Epithelial cell of proximal tubule (primary cell): ENCODE results near the gene BTG4. TPM values are rescaled to one million over a fixed set of nuclear protein-coding genes. Genes with fewer than 3 reads are reported as not detected.
A peak's percentile ranks its signal among the peaks of the same experiment; 100 is the strongest.

ENCODE experiments used
- DNase-seq: peaks from one replicate; pipeline ENCODE4 v3.0.0-alpha.2; 2011; ENCODE audit warnings: low read depth
- H3K4me3 ChIP-seq: 2 replicates; pipeline ENCODE4 v1.5.1; 2011; ENCODE audit warnings: low read depth, mild to moderate bottlenecking, low read length
- CTCF ChIP-seq: conservative IDR thresholded peaks from 2 replicates; pipeline ENCODE4 v1.5.1; 2012; ENCODE audit warnings: low read depth, mild to moderate bottlenecking, low read length
- total RNA-seq: library from RNA; depleted of rRNA; stranded (reverse); fragments of >200 nt; gene quantifications from 2 replicates; pipeline ENCODE4 v1.2.3, GENCODE V29; 2015

Gene BTG4
- total RNA-seq, 1 donor from 2014 or later = not detected

GRCh38 chr11:111518668-111519067, 6.5 kb upstream of the BTG4 start:
- H3K4me3 ChIP-seq = no peak overlapping the region
- TF ChIP-seq CTCF = no peak
- no peak for DNase-seq

- no peak overlapping the region for H3K4me3 ChIP-seq
- DNase-seq = no peak
- no peak for TF ChIP-seq CTCF
These were observed 3.4 kb upstream of the BTG4 start for GRCh38 chr11:111515591-111515990.

GRCh38 chr11:111514216-111515031, 2.2 kb upstream of the BTG4 start, which contains the start of gene HOATZ:
Gene HOATZ (plus strand): TSS chr11:111514778. CDS start chr11:111514785, 7 bp downstream.
- DNase-seq = no peak
- peak within 1 kb of the TSS; percentile 19 for H3K4me3 ChIP-seq

GRCh38 chr11:111513240-111513605, 1.0 kb upstream of the BTG4 start:
- no peak for TF ChIP-seq CTCF
- H3K4me3 ChIP-seq = peak overlapping the region; percentile 48
- DNase-seq = no peak

More at GRCh38 chr11:111514216-111515031, 2.2 kb upstream of the BTG4 start, which contains the start of gene HOATZ:
- peak; percentile 10 for TF ChIP-seq CTCF

GRCh38 chr11:111510311-111510710, 1.9 kb downstream of the BTG4 start:
- no peak for DNase-seq
- H3K4me3 ChIP-seq = no peak overlapping the region
- TF ChIP-seq CTCF = no peak

- TF ChIP-seq CTCF = no peak
- no peak overlapping the region for H3K4me3 ChIP-seq
- DNase-seq = no peak
These were observed 9.6 kb downstream of the BTG4 start for GRCh38 chr11:111502611-111503010.

GRCh38 chr11:111500481-111500880, 11.7 kb downstream of the BTG4 start:
- H3K4me3 ChIP-seq = no peak overlapping the region
- no peak for DNase-seq
- no peak for TF ChIP-seq CTCF
